ENCODE results near the gene KIF26B. TPM values are rescaled to one million over a fixed set of nuclear protein-coding genes. Genes with fewer than 3 reads are reported as not detected.

KIF26B gene
- polyA plus RNA-seq, 1 donor (not counting 4 experiments of a cell fraction or from before 2014, with no cell fraction given), result 0.58 TPM

GRCh38 chr1:245197911-245198379 lies 43.2 kb downstream of the KIF26B start:
- H4K20me1 ChIP-seq (ENCODE audit: control insufficient read depth, extremely low read depth, insufficient read depth, low read length), result no peaks in the 10 kb centered on the region
- no peaks in the 10 kb centered on the region for H3K79me2 ChIP-seq (ENCODE audit: control insufficient read depth, insufficient read depth, low read length)
- no peak overlapping the region for H3K4me3 ChIP-seq (ENCODE audit: control insufficient read depth in 2 of 3, extremely low read depth in 1 of 3, insufficient read depth in 2 of 3, low read depth in 1 of 3, low read length in 3 of 3)
- TF ChIP-seq CTCF (optimal IDR thresholded peaks at IDR 0.05 in 1 of 3, IDR thresholded peaks at IDR 0.05 in 1 of 3, conservative IDR thresholded peaks at IDR 0.05 in 1 of 3; ENCODE audit: extremely low read depth in 1 of 3, insufficient read depth in 2 of 3, low read length in 3 of 3) (no peak), EZH2 (IDR thresholded peaks at IDR 0.05; ENCODE audit: low read length) (no peak)
- H3K4me2 ChIP-seq (ENCODE audit: control insufficient read depth, extremely low read depth, insufficient read depth, low read depth, low read length), result no peak overlapping the region
- H3K9me1 ChIP-seq (ENCODE audit: control insufficient read depth, extremely low read depth, insufficient read depth, low read length), result no peaks in the 10 kb centered on the region
- no peak for DNase-seq (ENCODE audit: low read depth, low spot score)
- FAIRE-seq, result no peak
- no peak overlapping the region for H3K27ac ChIP-seq (ENCODE audit: control insufficient read depth, insufficient read depth, low read length)
- H3K9me3 ChIP-seq (ENCODE audit: control insufficient read depth, low read depth, low read length), result no peaks in the 10 kb centered on the region
- dilution Hi-C loops (cut with MboI; ENCODE audit: extremely low pct_ligation_motif_present, low sequenced_read_pairs), result no loop called here
- no peaks in the 10 kb centered on the region for H3K4me1 ChIP-seq (ENCODE audit: control insufficient read depth, extremely low read depth, insufficient read depth, low read length)
- peaks cover 0 to 3% of the 10 kb centered on the region in 2 experiments for H3K36me3 ChIP-seq (ENCODE audit: control insufficient read depth in 2 of 2, extremely low read depth in 1 of 2, insufficient read depth in 2 of 2, low read length in 2 of 2)
- no peak overlapping the region for H2AFZ ChIP-seq (ENCODE audit: control insufficient read depth, low read length)
- H3K27me3 ChIP-seq (ENCODE audit: control insufficient read depth, extremely low read depth, insufficient read depth, low read length), result no peaks in the 10 kb centered on the region
- H3K9ac ChIP-seq (ENCODE audit: control insufficient read depth, extremely low read depth, insufficient read depth, low read length), result no peak overlapping the region

GRCh38 chr1:245198748-245199516 lies 44.1 kb downstream of the KIF26B start:
- dilution Hi-C loops (cut with MboI; ENCODE audit: extremely low pct_ligation_motif_present, low sequenced_read_pairs), result no loop called here
- TF ChIP-seq CTCF (optimal IDR thresholded peaks at IDR 0.05 in 1 of 3, IDR thresholded peaks at IDR 0.05 in 1 of 3, conservative IDR thresholded peaks at IDR 0.05 in 1 of 3; ENCODE audit: extremely low read depth in 1 of 3, insufficient read depth in 2 of 3, low read length in 3 of 3), result no peak
- no peak for TF ChIP-seq EZH2 (IDR thresholded peaks at IDR 0.05; ENCODE audit: low read length)
- DNase-seq (ENCODE audit: low read depth, low spot score) (no peak), FAIRE-seq (no peak)
- no peak overlapping the region for H3K4me2 ChIP-seq (ENCODE audit: control insufficient read depth, extremely low read depth, insufficient read depth, low read depth, low read length)
- H3K9me1 ChIP-seq (ENCODE audit: control insufficient read depth, extremely low read depth, insufficient read depth, low read length), result no peaks in the 10 kb centered on the region
- H3K9me3 ChIP-seq (ENCODE audit: control insufficient read depth, low read depth, low read length), result no peaks in the 10 kb centered on the region
- H3K27ac ChIP-seq (ENCODE audit: control insufficient read depth, insufficient read depth, low read length), result no peak overlapping the region
- no peaks in the 10 kb centered on the region for H4K20me1 ChIP-seq (ENCODE audit: control insufficient read depth, extremely low read depth, insufficient read depth, low read length)
- no peak overlapping the region for H3K4me3 ChIP-seq (ENCODE audit: control insufficient read depth in 2 of 3, extremely low read depth in 1 of 3, insufficient read depth in 2 of 3, low read depth in 1 of 3, low read length in 3 of 3)
- no peak overlapping the region for H2AFZ ChIP-seq (ENCODE audit: control insufficient read depth, low read length)
- H3K27me3 ChIP-seq (ENCODE audit: control insufficient read depth, extremely low read depth, insufficient read depth, low read length), result no peaks in the 10 kb centered on the region
- no peaks in the 10 kb centered on the region for H3K79me2 ChIP-seq (ENCODE audit: control insufficient read depth, insufficient read depth, low read length)
- no peaks in the 10 kb centered on the region for H3K4me1 ChIP-seq (ENCODE audit: control insufficient read depth, extremely low read depth, insufficient read depth, low read length)
- H3K36me3 ChIP-seq (ENCODE audit: control insufficient read depth in 2 of 2, extremely low read depth in 1 of 2, insufficient read depth in 2 of 2, low read length in 2 of 2), result peaks cover 0 to 2% of the 10 kb centered on the region in 2 experiments
- no peak overlapping the region for H3K9ac ChIP-seq (ENCODE audit: control insufficient read depth, extremely low read depth, insufficient read depth, low read length)
